K562 (cell line): ENCODE measurements around the gene SLC28A3. TPM values are rescaled to one million over a fixed set of nuclear protein-coding genes. Genes with fewer than 3 reads are reported as not detected.

Experiments used
- ATAC-seq: fragments of 200-7000 bp; cut with Tn5 transposase; 3 replicates; pipeline ENCODE4 v1.9.1; 2020; ENCODE audit warnings: moderate library complexity
- BruUV-seq: library from RNA; stranded (reverse); fragments of 400-500 nt; replicated peaks from 2 replicates; lab custom pipeline; 2021; lab: Mats Ljungman, UMichigan
- CTCF ChIA-PET: fragments of 300-600 bp; formaldehyde crosslinking; extraction: SDS; loops from one replicate; lab custom pipeline; 2021; ENCODE audit warnings: low intra/inter-chr PET ratio; lab: Yijun Ruan, JAX
- POLR2A ChIA-PET: fragments of 300-600, 350-650 bp; sonication (Branson Sonifier 250); formaldehyde crosslinking; extraction: SDS; loops from one replicate; lab custom pipeline; 2021; ENCODE audit warnings: antibody characterized with exemption, inconsistent platforms; lab: Yijun Ruan, JAX
- DNase-seq, 4 experiments: peaks; one replicate each; pipeline versions ENCODE4 v3.0.0 to v3.0.0-alpha.2; 2011 to 2018; ENCODE audit warnings: low spot score in 3 of 4, mixed read lengths in 3 of 4; ENCODE audit errors: extremely low read depth in 1 of 4
- FAIRE-seq: peaks from 2 replicates; lab custom pipeline; 2011; peaks lifted over from hg19 to GRCh38; lab: Jason Lieb, UNC
- H2AFZ ChIP-seq: 2 replicates; pipeline ENCODE4 v1.6.0; 2011; ENCODE audit warnings: low read depth, low read length, control low read depth, inconsistent platforms
- H3K27ac ChIP-seq: fragments of 200-600 bp; 3 replicates; pipeline ENCODE4 v1.8.0; 2011; ENCODE audit warnings: low read depth, mild to moderate bottlenecking, control low read depth, inconsistent platforms, low read length, moderate library complexity, mixed read lengths; ENCODE audit errors: extremely low read depth
- H3K27me3 ChIP-seq, 2 experiments: fragments of 300-600 bp in 1 of 2; 2 replicates in 1 of 2; 3 replicates in 1 of 2; pipeline versions ENCODE4 v1.6.0 to v1.8.0; 2011; ENCODE audit warnings: inconsistent platforms in 2 of 2, low read length in 2 of 2, mild to moderate bottlenecking in 1 of 2, mixed read lengths in 1 of 2, moderate library complexity in 1 of 2; ENCODE audit not compliant: control insufficient read depth in 2 of 2, insufficient read depth in 2 of 2
- H3K36me3 ChIP-seq: fragments of 300-600 bp; 3 replicates; pipeline ENCODE4 v1.8.0; 2011; ENCODE audit warnings: mild to moderate bottlenecking, low read length, inconsistent platforms; ENCODE audit not compliant: control insufficient read depth, insufficient read depth
- H3K4me1 ChIP-seq, 2 experiments: fragments of 200-600 bp in 1 of 2; replicated peaks in 1 of 2; 2 replicates in 1 of 2; 3 replicates in 1 of 2; pipeline versions ENCODE4 v1.5.1 to v1.8.0; 2011; ENCODE audit warnings: inconsistent platforms in 2 of 2, low read length in 2 of 2, mild to moderate bottlenecking in 1 of 2, mixed read lengths in 1 of 2, moderate library complexity in 1 of 2; ENCODE audit not compliant: control insufficient read depth in 2 of 2, insufficient read depth in 2 of 2
- H3K4me2 ChIP-seq: 2 replicates; pipeline ENCODE4 v1.6.1; 2011; ENCODE audit warnings: low read length, control low read depth, inconsistent platforms, mixed read lengths; ENCODE audit not compliant: insufficient read depth
- H3K4me3 ChIP-seq: fragments of 200-600 bp; sonication (generic), shearing (Covaris generic); 2 replicates; pipeline ENCODE4 v1.5.1; 2016; ENCODE audit warnings: control low read depth, inconsistent platforms
- H3K79me2 ChIP-seq: fragments of 200-600 bp; 3 replicates; pipeline ENCODE4 v1.8.0; 2011; ENCODE audit warnings: low read length, inconsistent platforms; ENCODE audit not compliant: control insufficient read depth, insufficient read depth
- H3K9ac ChIP-seq, 2 experiments: 2 replicates each; pipeline versions ENCODE4 v1.6.0 to v1.6.1; 2011; ENCODE audit warnings: low read depth in 2 of 2, low read length in 2 of 2, control low read depth in 1 of 2, inconsistent platforms in 1 of 2, mild to moderate bottlenecking in 1 of 2, mixed read lengths in 1 of 2; ENCODE audit not compliant: insufficient read depth in 1 of 2
- H3K9me1 ChIP-seq: one replicate; pipeline ENCODE4 v1.6.0; 2011; ENCODE audit warnings: inconsistent platforms, mild to moderate bottlenecking, low read length, moderate library complexity; ENCODE audit not compliant: control insufficient read depth, insufficient read depth
- H3K9me3 ChIP-seq: replicated peaks from 2 replicates; pipeline ENCODE4 v1.5.1; 2011; ENCODE audit warnings: low read depth, low read length, inconsistent platforms; ENCODE audit not compliant: control insufficient read depth, insufficient read depth
- H4K20me1 ChIP-seq: replicated peaks from 2 replicates; pipeline ENCODE4 v1.6.1; 2011; ENCODE audit warnings: low read length, inconsistent platforms, mixed read lengths; ENCODE audit not compliant: control insufficient read depth, insufficient read depth
- DDX20 ChIP-seq: fragments of 450-650 bp; IDR thresholded peaks from 2 replicates; pipeline ENCODE4 v1.6.1; 2016; ENCODE audit warnings: missing genetic modification characterization, low read depth, mild to moderate bottlenecking, missing compliant biosample characterization, moderate library complexity
- EZH2 ChIP-seq: IDR thresholded peaks from 2 replicates; pipeline ENCODE4 v1.6.1; 2012; ENCODE audit warnings: low read depth, mild to moderate bottlenecking, inconsistent platforms, low read length, borderline replicate concordance
- FOXA1 ChIP-seq: fragments of 450-650 bp; IDR thresholded peaks from 2 replicates; pipeline ENCODE4 v1.6.1; 2016; ENCODE audit warnings: mild to moderate bottlenecking, borderline replicate concordance
- FOXP1 ChIP-seq: sonication (generic); formaldehyde crosslinking; IDR thresholded peaks from 2 replicates; pipeline ENCODE4 v1.8.0; 2022; ENCODE audit warnings: mild to moderate bottlenecking, missing genetic modification reagents
- HMG20B ChIP-seq: fragments of 250-450 bp; sonication (Bioruptor Pico); IDR thresholded peaks from 2 replicates; pipeline ENCODE4 v1.5.0; 2021; ENCODE audit warnings: mild to moderate bottlenecking
- PURB ChIP-seq: sonication (generic); formaldehyde crosslinking; IDR thresholded peaks from 2 replicates; pipeline ENCODE4 v1.9.0; 2021; ENCODE audit warnings: low read depth, mild to moderate bottlenecking, missing genetic modification reagents
- TEAD1 ChIP-seq, 2 experiments: fragments of 450-650 bp in 1 of 2; sonication (generic) in 1 of 2; formaldehyde crosslinking; IDR thresholded peaks; 2 replicates each; pipeline versions ENCODE4 v1.4.0 to v1.8.0; 2020 to 2022; ENCODE audit warnings: mild to moderate bottlenecking in 2 of 2, missing genetic modification reagents in 1 of 2
- ZNF41 ChIP-seq: fragments of 250-450 bp; sonication (Bioruptor Pico); conservative IDR thresholded peaks from 2 replicates; pipeline ENCODE4 v1.4.0; 2020; ENCODE audit warnings: mild to moderate bottlenecking
- ZNF830 ChIP-seq: fragments of 250-450 bp; sonication (Bioruptor Pico); IDR thresholded peaks from 2 replicates; pipeline ENCODE4 v1.5.0; 2021; ENCODE audit warnings: mild to moderate bottlenecking
- WGBS: fragments of 100-300 bp; shearing (Covaris generic); methylation state at CpG from one replicate; pipeline ENCODE4 v1.1.6; 2016; ENCODE audit warnings: low coverage, mixed read lengths; ENCODE audit not compliant: insufficient coverage; ENCODE audit errors: missing lambda C conversion rate; 5-methylcytosine and 5-hydroxymethylcytosine counted together
- in situ Hi-C: fragments of 300-500 bp; cut with MboI; formaldehyde crosslinking; loops from 4 replicates; pipeline ENCODE4 v1.15.0; 2018; ENCODE audit warnings: inconsistent platforms, mixed read lengths
- intact Hi-C: fragments of 100-400 bp; cut with micrococcal nuclease; formaldehyde crosslinking; loops from 2 replicates; pipeline ENCODE4 v1.14.2; 2022
- polyA plus RNA-seq, 8 experiments: library from polyadenylated mRNA; depleted of rRNA in 4 of 8; stranded (reverse) in 5 of 8; unstranded in 3 of 8; fragments of >200 nt; fragmentation: Nextera tagmentation in 2 of 8; fragmentation: Illumina TruSeq in 1 of 8; extraction: Ambion mirVana in 2 of 8; extraction: Trizol in 1 of 8; gene quantifications; 2 replicates each; pipeline versions ENCODE4 v1.2.1 to v1.2.3, GENCODE V29; 2011 to 2014; ENCODE audit warnings: inconsistent platforms in 1 of 8, missing spikeins in 1 of 8
- total RNA-seq, 7 experiments: library from RNA; depleted of rRNA in 6 of 7; stranded (reverse); fragments of >200 nt in 6 of 7; fragmentation: Illumina TruSeq in 2 of 7; extraction: Trizol in 2 of 7; gene quantifications; 2 replicates each; pipeline versions ENCODE4 v1.2.1 to v1.2.3, GENCODE V29; 2011 to 2021; ENCODE audit warnings: low replicate concordance in 1 of 7
- TF ChIP-seq, protein P1 (sequence below): sonication (generic); formaldehyde crosslinking; IDR thresholded peaks from 2 replicates; pipeline ENCODE4 v1.8.1; 2023; ENCODE audit warnings: missing genetic modification reagents, mild to moderate bottlenecking, borderline replicate concordance

SLC28A3 gene
- total and polyA plus RNA-seq, 9 of the 15 experiments (the other 6 are each of a cell fraction or from before 2014, with no cell fraction given): not detected

DNA sequence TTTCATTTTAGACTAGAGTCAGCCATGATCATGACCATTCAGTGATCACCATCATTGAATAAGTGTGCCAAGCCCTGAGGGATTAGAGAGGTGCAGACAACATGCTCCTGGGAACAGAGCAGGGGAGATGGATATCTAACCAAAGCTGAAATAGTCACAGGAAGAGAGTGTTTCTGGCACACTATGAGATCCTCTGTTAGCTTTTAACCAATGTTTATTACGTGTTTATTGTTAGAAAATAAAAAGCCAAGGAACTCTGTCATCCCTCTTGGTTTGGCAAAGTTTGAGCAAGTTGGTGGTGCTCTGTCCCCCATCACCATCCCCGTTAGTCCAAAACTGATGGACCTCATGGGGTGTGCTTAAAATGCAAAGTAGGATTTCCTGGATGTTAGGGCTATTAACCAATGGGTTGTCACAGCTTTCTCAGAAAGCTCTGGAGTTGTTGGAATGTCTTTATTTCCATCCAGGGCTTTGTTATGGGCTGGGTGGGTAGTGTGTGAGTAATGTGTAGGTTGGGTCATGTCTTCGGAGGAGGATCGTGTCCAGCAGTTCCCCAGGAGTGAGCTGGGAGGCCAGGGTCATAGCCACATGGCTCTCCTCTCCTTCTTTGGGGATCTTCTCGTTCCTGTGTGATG is 34.9 kb downstream of the SLC28A3 start:
- Histone ChIP-seq H3K36me3 (no peaks in the 10 kb centered on the region), H3K4me1 (no peaks in the 10 kb centered on the region), H3K4me2 (no peak overlapping the region), H3K27me3 (peaks cover 0 to 11% of the 10 kb centered on the region in 2 experiments; a peak in 2 of 5 replicates), H2AFZ (no peak overlapping the region), H4K20me1 (no peaks in the 10 kb centered on the region; the same call in 1 of the 2 replicates), H3K79me2 (no peaks in the 10 kb centered on the region), H3K27ac (no peak overlapping the region), H3K4me3 (no peak overlapping the region), H3K9ac (no peak overlapping the region), H3K9me3 (no peaks in the 10 kb centered on the region), H3K9me1 (no peaks in the 10 kb centered on the region)
- 0% methylated on average over 5 of the region's 5 CpGs for WGBS
- DNase-seq (no peak), FAIRE-seq (no peak), ATAC-seq (no peak)
- no TSS peak for BruUV-seq
- ChIA-PET POLR2A (no interaction called here), CTCF (no interaction called here)
- in situ Hi-C loops (no loop called here), intact Hi-C loops (no loop called here)
- TF ChIP-seq PURB (CRISPR knock-in tag) (no peak), EZH2 (no peak), FOXP1 (no peak), ZNF830 (CRISPR knock-in tag) (no peak)

DNA sequence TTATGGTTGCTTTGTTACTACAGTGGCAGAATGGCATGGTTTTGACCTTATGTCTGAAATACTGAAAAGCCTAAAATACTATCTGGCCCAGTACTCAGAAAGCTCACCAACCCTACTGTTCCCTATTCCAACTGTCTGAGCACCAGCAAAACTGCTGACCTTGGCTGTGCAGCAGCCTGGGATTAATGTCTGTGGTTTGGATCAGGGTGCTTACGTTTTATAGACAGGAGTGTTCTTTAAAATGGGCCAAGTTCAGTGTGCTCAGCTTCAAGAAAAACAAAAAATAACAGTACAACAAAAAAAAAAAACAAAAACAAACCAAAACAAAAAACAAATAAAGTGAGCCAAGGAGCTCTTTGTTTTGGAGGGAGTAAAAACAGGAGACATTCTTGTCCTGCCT is 36.4 kb downstream of the SLC28A3 start:
- peaks cover 0 to 11% of the 10 kb centered on the region in 2 experiments; a peak in 2 of 5 replicates for H3K27me3 ChIP-seq
- no peaks in the 10 kb centered on the region for H3K4me1 ChIP-seq
- FAIRE-seq: no peak
- no peak overlapping the region for H3K4me3 ChIP-seq
- no peak overlapping the region for H3K27ac ChIP-seq
- ATAC-seq: no peak
- ChIA-PET POLR2A (no interaction called here), CTCF (no interaction called here)
- WGBS: no CpG with 5 or more reads among the region's 1 CpG
- H3K9me3 ChIP-seq: no peaks in the 10 kb centered on the region
- H3K9ac ChIP-seq: no peak overlapping the region
- H2AFZ ChIP-seq: no peak overlapping the region
- intact Hi-C loops: no loop called here
- no peak for DNase-seq
- no TSS peak for BruUV-seq
- H3K9me1 ChIP-seq: no peaks in the 10 kb centered on the region
- no peaks in the 10 kb centered on the region; the same call in 1 of the 2 replicates for H4K20me1 ChIP-seq
- H3K36me3 ChIP-seq: no peaks in the 10 kb centered on the region
- in situ Hi-C loops: no loop called here
- no peaks in the 10 kb centered on the region for H3K79me2 ChIP-seq
- H3K4me2 ChIP-seq: no peak overlapping the region
- TF ChIP-seq PURB (CRISPR knock-in tag): no peak
- TF ChIP-seq, protein P1, sequence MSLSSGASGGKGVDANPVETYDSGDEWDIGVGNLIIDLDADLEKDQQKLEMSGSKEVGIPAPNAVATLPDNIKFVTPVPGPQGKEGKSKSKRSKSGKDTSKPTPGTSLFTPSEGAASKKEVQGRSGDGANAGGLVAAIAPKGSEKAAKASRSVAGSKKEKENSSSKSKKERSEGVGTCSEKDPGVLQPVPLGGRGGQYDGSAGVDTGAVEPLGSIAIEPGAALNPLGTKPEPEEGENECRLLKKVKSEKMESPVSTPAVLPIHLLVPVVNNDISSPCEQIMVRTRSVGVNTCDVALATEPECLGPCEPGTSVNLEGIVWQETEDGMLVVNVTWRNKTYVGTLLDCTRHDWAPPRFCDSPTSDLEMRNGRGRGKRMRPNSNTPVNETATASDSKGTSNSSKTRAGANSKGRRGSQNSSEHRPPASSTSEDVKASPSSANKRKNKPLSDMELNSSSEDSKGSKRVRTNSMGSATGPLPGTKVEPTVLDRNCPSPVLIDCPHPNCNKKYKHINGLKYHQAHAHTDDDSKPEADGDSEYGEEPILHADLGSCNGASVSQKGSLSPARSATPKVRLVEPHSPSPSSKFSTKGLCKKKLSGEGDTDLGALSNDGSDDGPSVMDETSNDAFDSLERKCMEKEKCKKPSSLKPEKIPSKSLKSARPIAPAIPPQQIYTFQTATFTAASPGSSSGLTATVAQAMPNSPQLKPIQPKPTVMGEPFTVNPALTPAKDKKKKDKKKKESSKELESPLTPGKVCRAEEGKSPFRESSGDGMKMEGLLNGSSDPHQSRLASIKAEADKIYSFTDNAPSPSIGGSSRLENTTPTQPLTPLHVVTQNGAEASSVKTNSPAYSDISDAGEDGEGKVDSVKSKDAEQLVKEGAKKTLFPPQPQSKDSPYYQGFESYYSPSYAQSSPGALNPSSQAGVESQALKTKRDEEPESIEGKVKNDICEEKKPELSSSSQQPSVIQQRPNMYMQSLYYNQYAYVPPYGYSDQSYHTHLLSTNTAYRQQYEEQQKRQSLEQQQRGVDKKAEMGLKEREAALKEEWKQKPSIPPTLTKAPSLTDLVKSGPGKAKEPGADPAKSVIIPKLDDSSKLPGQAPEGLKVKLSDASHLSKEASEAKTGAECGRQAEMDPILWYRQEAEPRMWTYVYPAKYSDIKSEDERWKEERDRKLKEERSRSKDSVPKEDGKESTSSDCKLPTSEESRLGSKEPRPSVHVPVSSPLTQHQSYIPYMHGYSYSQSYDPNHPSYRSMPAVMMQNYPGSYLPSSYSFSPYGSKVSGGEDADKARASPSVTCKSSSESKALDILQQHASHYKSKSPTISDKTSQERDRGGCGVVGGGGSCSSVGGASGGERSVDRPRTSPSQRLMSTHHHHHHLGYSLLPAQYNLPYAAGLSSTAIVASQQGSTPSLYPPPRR (CRISPR knock-in tag): no peak
- no peak for TF ChIP-seq FOXA1
- no peak for TF ChIP-seq ZNF41 (CRISPR knock-in tag)
- TF ChIP-seq HMG20B: no peak
- no peak for TF ChIP-seq DDX20 (tag)
- TF ChIP-seq TEAD1 (CRISPR knock-in tag; IDR thresholded peaks at IDR 0.05): no peak
